SJCRH30 (cell line): Measurements from ENCODE around the gene QKI. TPM values are rescaled to one million over a fixed set of nuclear protein-coding genes. Genes with fewer than 3 reads are reported as not detected.
"Not testable (repeated sequence)": the region's sequence is repeated elsewhere in the genome, so short reads cannot be mapped to it uniquely, and the experiment has no call there.

ENCODE experiments used
- DNase-seq, 2 experiments: peaks; one replicate each; pipeline ENCODE4 v3.0.0-alpha.2; 2015 to 2020
- H3K27ac ChIP-seq: fragments of 250-450 bp; sonication (Bioruptor Pico); 2 replicates; pipeline ENCODE4 v1.5.1; 2020; ENCODE audit warnings: mild to moderate bottlenecking, moderate library complexity
- H3K27me3 ChIP-seq: fragments of 250-450 bp; sonication (Bioruptor Pico); 2 replicates; pipeline ENCODE4 v1.5.1; 2020; ENCODE audit warnings: mild to moderate bottlenecking, moderate library complexity
- H3K36me3 ChIP-seq: fragments of 250-450 bp; sonication (Bioruptor Pico); 2 replicates; pipeline ENCODE4 v1.5.1; 2020; ENCODE audit warnings: mild to moderate bottlenecking, moderate library complexity
- H3K4me1 ChIP-seq: fragments of 250-450 bp; sonication (Bioruptor Pico); 2 replicates; pipeline ENCODE4 v1.5.1; 2020; ENCODE audit warnings: mild to moderate bottlenecking, moderate library complexity
- H3K4me3 ChIP-seq: fragments of 250-450 bp; sonication (Bioruptor Pico); 2 replicates; pipeline ENCODE4 v1.5.1; 2020; ENCODE audit warnings: mild to moderate bottlenecking, moderate library complexity
- H3K9me3 ChIP-seq: fragments of 250-450 bp; sonication (Bioruptor Pico); replicated peaks from 2 replicates; pipeline ENCODE4 v1.5.1; 2020; ENCODE audit warnings: mild to moderate bottlenecking, moderate library complexity
- total RNA-seq: library from RNA; depleted of rRNA; stranded (reverse); fragments of >200 nt; shearing (Covaris generic); gene quantifications from 2 replicates; pipeline ENCODE4 v1.2.3, GENCODE V29; 2014; rRNA removed

QKI gene
- 224 and 254 TPM in 2 replicates for total RNA-seq

- H3K9me3 ChIP-seq: no peaks in the 10 kb centered on the region
- peaks cover 13% of the 10 kb centered on the region for H3K4me1 ChIP-seq
- no peaks in the 10 kb centered on the region for H3K27me3 ChIP-seq
- peak; percentile 75 to 79 for DNase-seq
- peak within 1 kb of the TSS; percentile 73 for H3K27ac ChIP-seq
- peaks cover 4% of the 10 kb centered on the region; the same call in 1 of the 2 replicates for H3K36me3 ChIP-seq
- peak within 1 kb of the TSS; percentile 95 for H3K4me3 ChIP-seq
These were observed at the start of gene QKI for GRCh38 chr6:163414117-163414945. Gene QKI, plus strand, starts transcription at chr6:163414718. Its CDS starts 476 bp downstream, at chr6:163415194.

DNA sequence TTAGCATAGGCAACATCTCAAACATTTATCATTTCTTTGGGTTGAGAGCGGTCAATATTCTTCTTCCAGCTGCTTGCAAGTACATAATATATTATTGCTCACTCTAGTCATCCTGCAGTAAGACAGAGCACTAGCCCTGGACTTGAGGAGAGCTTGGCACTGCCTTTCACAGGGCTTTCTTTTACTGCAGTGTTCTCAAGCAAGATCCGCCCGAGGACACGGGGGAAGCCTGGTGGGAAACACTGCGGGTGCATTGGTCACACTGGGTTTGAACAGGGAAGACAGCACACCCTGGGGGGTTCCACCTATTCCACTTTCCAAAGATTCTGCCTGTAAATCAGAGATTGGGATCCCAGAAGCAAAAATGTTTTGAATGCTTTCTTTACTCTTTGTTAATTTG, 48.2 kb upstream of the QKI start:
- DNase-seq: no peak
- Histone ChIP-seq H3K9me3 (no peaks in the 10 kb centered on the region), H3K4me3 (no peak overlapping the region), H3K4me1 (no peaks in the 10 kb centered on the region), H3K27ac (no peak overlapping the region), H3K36me3 (no peaks in the 10 kb centered on the region), H3K27me3 (no peaks in the 10 kb centered on the region)

GRCh38 chr6:163367497-163368183, 46.9 kb upstream of the QKI start:
- H3K4me1 ChIP-seq: no peaks in the 10 kb centered on the region
- no peaks in the 10 kb centered on the region for H3K27me3 ChIP-seq
- DNase-seq: no peak
- H3K36me3 ChIP-seq: no peaks in the 10 kb centered on the region
- H3K4me3 ChIP-seq: no peak overlapping the region
- no peaks in the 10 kb centered on the region for H3K9me3 ChIP-seq
- H3K27ac ChIP-seq: no peak overlapping the region

GRCh38 chr6:163369141-163369540, 45.4 kb upstream of the QKI start:
- Histone ChIP-seq H3K9me3 (no peaks in the 10 kb centered on the region), H3K27ac (no peak overlapping the region), H3K4me3 (no peak overlapping the region), H3K4me1 (no peaks in the 10 kb centered on the region), H3K36me3 (no peaks in the 10 kb centered on the region), H3K27me3 (no peaks in the 10 kb centered on the region)
- DNase-seq: no peak

DNA sequence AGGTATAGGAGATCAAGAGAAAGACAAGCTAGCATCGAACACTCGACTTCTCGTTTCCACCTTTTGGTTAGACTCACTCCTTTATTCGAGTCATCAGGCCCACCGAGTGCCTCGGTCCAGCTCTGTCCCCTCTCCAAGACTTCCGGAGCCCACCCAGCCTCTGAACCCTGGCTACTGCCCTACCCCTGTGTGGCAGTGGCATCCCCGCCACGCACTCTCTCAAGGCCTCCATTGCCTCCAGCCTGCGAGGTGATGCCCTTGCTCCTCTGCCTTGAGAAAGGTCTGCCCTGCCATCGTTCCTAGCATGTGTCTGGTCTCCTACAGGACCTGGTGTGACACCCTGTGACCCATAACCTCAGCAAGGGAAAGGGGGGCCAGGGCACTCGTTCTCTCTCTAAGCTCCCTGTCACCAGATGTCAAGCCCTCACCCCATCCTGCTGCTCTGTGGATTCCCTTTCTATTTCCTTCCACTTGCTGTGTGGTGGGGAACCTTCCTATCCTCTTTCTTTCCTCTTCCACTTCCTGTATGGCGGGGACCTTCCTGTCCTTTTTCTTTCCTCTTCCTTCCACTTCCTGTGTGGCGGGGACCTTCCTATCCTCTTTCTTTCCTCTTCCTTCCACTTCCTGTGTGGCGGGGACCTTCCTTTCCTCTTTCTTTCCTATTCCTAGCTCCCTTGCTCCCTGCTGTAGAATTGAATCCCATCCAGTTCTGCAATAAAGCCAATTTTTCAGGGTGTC, 44.7 kb upstream of the QKI start:
- Histone ChIP-seq H3K9me3 (no peaks in the 10 kb centered on the region), H3K27ac (no peak overlapping the region), H3K27me3 (no peaks in the 10 kb centered on the region)

DNA sequence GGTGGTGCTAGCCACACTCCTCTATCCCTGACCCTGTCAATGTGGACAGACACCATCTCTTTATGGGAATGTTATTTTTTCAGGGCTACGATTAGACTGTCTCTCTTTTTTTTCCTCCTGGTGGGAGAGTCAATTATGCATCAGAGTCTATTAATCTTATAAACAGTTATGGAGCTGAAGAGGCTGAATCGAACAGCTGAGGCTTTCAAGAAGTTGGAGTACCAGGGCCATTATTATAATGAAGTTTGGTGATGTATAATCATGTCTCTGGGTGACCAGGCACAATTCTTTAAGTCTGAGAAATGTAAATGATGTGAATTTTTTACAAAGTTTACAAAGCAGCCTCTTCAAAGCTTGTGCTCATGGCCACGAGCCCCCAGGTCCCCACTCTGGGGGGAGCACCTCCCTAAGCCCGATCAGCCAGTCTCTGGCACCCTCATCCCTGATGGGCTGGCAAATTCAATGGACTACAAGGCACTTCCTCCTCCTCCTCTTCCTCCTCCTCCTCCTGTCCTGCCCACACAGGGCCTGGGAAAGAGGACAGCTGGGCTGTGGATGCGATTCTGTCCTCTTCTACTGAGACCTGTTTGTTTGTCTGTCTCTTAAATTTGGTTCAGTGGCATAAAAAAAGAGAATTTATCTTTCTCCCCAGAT, 43.9 kb upstream of the QKI start:
- no peaks in the 10 kb centered on the region for H3K36me3 ChIP-seq
- H3K4me1 ChIP-seq: no peaks in the 10 kb centered on the region
- H3K27ac ChIP-seq: no peak overlapping the region
- H3K4me3 ChIP-seq: no peak overlapping the region
- DNase-seq: no peak
- H3K9me3 ChIP-seq: no peaks in the 10 kb centered on the region
- no peaks in the 10 kb centered on the region for H3K27me3 ChIP-seq

More for the DNA sequence above, 44.7 kb upstream of the QKI start:
- no peaks in the 10 kb centered on the region for H3K36me3 ChIP-seq
- H3K4me3 ChIP-seq: no peak overlapping the region
- H3K4me1 ChIP-seq: no peaks in the 10 kb centered on the region
- no peak for DNase-seq

GRCh38 chr6:163371129-163371528, 43.4 kb upstream of the QKI start:
- no peaks in the 10 kb centered on the region for H3K27me3 ChIP-seq
- no peak overlapping the region for H3K4me3 ChIP-seq
- no peak for DNase-seq
- no peak overlapping the region for H3K27ac ChIP-seq
- no peaks in the 10 kb centered on the region for H3K4me1 ChIP-seq
- H3K9me3 ChIP-seq: no peaks in the 10 kb centered on the region
- no peaks in the 10 kb centered on the region for H3K36me3 ChIP-seq

- Histone ChIP-seq H3K9me3 (no peaks in the 10 kb centered on the region), H3K4me1 (no peaks in the 10 kb centered on the region), H3K4me3 (no peak overlapping the region), H3K27me3 (no peaks in the 10 kb centered on the region), H3K36me3 (no peaks in the 10 kb centered on the region), H3K27ac (no peak overlapping the region)
- DNase-seq: no peak
These were observed 41.3 kb upstream of the QKI start for GRCh38 chr6:163373240-163373639.

DNA sequence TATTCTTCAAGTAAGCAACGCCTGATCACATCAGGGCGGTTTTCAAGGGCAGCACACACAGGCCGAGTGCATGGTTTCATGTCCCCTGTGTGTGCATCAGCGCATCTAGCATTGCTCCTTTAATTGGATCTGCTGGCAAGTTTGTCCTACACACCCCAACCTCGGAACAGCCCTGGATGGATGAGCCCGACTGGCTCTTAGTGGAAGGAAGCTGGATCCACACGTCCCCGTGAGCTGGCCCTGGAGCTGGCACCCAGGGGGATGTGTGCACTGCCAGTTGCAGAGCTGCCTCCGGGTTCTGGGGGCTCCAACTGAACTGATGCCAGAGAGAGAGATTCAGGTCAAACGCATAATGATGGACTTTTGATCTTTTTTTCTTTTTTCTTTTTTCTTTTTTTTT, 39.2 kb upstream of the QKI start:
- Histone ChIP-seq H3K9me3 (no peaks in the 10 kb centered on the region), H3K27ac (no peak overlapping the region), H3K4me1 (no peaks in the 10 kb centered on the region), H3K27me3 (no peaks in the 10 kb centered on the region), H3K36me3 (no peaks in the 10 kb centered on the region), H3K4me3 (no peak overlapping the region)
- no peak for DNase-seq

DNA sequence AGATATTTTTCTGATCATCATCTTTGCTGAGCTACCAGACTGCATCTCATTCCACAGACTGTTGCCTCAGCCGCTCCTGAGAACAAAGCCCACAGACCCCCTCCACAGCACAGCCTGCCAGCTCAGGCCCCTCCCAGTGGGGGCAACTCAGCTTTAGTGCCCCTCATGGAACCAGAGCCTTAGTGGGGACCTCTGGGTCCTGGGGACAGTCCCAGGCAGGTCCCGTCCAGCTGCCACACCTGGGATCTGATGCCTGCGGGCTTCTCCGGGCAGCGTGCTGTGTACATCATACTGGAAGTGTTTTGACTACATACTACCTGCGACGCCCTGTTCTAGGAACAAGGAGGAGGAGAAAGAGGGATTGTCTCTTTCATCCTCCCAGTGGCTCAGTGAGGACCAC, 38.3 kb upstream of the QKI start:
- no peaks in the 10 kb centered on the region for H3K36me3 ChIP-seq
- H3K27me3 ChIP-seq: no peaks in the 10 kb centered on the region
- H3K9me3 ChIP-seq: no peaks in the 10 kb centered on the region
- no peak overlapping the region for H3K4me3 ChIP-seq
- H3K27ac ChIP-seq: no peak overlapping the region
- DNase-seq: no peak
- H3K4me1 ChIP-seq: no peaks in the 10 kb centered on the region

GRCh38 chr6:163377561-163377960, 37.0 kb upstream of the QKI start:
- no peak overlapping the region for H3K4me3 ChIP-seq
- no peaks in the 10 kb centered on the region for H3K9me3 ChIP-seq
- no peaks in the 10 kb centered on the region for H3K4me1 ChIP-seq
- no peaks in the 10 kb centered on the region for H3K36me3 ChIP-seq
- DNase-seq: no peak
- no peak overlapping the region for H3K27ac ChIP-seq
- H3K27me3 ChIP-seq: no peaks in the 10 kb centered on the region

DNA sequence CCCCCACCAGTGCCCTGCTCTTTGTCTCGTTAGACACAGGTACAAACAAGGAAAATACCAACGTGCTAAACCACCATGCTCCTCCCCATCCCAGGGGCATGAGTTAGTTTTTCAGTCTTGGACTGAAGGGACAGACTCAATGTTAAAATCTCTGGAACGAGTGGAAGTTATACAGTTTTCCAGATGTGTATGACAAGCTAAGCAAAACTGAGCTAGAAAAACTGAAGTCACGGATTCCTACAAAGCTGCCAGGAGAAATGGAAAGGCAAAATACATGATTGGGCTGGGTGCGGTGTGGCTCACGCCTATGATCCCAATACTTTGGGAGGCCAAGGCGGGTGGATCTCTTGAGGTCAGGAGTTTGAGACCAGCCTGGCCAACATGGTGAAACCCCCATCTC, 34.3 kb upstream of the QKI start:
- H3K4me3 ChIP-seq: no peak overlapping the region
- no peaks in the 10 kb centered on the region for H3K27me3 ChIP-seq
- no peaks in the 10 kb centered on the region for H3K9me3 ChIP-seq
- no peaks in the 10 kb centered on the region for H3K36me3 ChIP-seq
- H3K4me1 ChIP-seq: no peaks in the 10 kb centered on the region
- H3K27ac ChIP-seq: no peak overlapping the region
- DNase-seq: no peak

DNA sequence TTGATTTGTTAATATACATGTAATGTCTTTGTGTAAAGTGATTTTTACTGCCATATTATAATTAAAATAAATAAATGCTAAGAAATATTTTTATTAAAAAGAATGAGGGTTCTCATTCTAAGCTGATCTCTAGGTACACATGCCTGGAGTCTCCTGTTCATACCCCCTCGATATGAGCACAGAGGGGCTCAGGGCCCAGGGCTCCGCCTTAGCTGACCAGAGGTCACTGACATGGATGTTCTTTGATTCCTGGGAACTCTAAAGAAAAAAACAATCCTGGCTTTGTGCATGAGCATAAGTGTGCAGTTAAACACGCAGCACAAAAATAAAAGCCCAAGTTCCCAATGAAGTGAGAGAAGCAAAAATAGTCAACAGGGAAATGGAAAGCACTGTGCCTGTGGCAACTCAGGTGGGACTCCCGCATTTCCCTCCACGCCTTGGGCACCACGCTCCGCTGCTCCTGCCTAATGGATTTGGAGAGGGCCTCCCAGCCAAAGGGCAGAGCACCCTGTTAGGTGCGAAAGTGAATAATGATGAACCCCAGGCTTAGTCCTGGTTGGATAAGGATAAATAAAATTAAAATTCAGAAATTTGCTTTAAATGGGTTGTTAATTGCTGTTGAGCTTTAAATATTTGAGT, 33.3 kb upstream of the QKI start:
- Histone ChIP-seq H3K27me3 (no peaks in the 10 kb centered on the region), H3K4me3 (no peak overlapping the region), H3K9me3 (no peaks in the 10 kb centered on the region), H3K36me3 (no peaks in the 10 kb centered on the region), H3K27ac (no peak overlapping the region), H3K4me1 (no peaks in the 10 kb centered on the region)
- DNase-seq: no peak

DNA sequence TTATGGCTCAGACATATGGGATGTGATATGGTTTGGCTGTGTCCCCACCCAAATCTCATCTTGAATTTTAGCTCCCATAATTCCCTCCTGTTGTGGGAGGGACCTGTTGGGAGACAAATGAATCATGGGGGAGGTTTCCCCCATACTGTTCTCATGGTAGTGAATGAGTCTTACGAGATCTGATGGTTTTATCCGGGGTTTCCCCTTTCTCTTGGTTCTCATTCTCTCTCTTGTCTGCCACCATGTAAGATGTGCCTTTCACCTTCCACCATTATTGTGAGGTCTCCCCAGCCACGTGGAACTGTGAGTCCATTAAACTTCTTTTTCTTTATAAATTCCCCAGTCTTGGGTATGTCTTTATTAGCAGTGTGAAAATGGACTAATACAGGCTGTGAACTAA, 31.1 kb upstream of the QKI start:
- not testable (repeated sequence) for H3K27ac ChIP-seq, DNase-seq, H3K9me3 ChIP-seq, H3K36me3 ChIP-seq, H3K4me3 ChIP-seq, H3K27me3 ChIP-seq, H3K4me1 ChIP-seq
